ENCODE results near the gene PPIB. TPM values are rescaled to one million over a fixed set of nuclear protein-coding genes. Genes with fewer than 3 reads are reported as not detected.
A peak's percentile ranks its signal among the peaks of the same experiment; 100 is the strongest.

PPIB gene
- polyA plus RNA-seq (2012; ENCODE audit: low read depth, missing spikeins) = 328 TPM

DNA sequence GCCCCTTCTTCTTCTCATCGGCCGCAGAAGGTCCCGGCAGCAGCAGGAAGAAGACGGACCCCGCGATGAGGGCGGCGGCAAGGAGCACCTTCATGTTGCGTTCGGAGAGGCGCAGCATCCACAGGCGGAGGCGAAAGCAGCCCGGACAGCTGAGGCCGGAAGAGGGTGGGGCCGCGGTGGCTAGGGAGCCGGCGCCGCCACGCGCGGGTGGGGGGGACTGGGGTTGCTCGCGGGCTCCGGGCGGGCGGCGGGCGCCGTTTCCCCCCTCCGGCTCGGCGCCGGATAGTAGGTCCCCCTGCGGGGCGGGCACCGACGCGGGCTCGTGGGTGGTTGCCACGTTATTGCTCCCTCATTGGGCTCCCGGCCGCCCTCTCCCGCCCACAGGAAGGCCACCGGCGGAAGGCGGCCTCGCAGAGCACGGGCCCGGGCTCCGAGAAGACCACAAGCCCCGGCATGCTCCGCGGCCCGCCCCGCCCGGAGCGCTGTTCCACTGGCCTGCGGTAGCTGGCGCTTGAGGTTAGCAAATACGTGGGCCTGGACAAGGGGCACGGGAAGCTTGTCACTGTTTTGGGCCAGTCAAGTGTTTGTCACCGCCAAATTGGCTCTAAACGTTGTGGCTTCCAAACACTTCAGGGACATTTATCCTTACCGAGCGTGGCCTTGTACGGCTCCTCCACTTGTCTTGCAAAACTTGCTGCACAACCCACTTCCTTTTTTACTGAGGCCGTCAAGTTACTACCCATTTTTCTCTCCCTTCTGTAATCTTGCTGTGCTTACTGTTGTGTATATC, at the start of gene PPIB:
TSS of gene PPIB (minus strand) at position 154 of the 790 bp plus-strand sequence. CDS start at position 118, 36 bp downstream.
- TF ChIP-seq SPI1 (IDR thresholded peaks at IDR 0.05; ENCODE audit: low read depth, low read length) (peak; percentile 94), POLR2A (IDR thresholded peaks at IDR 0.05; ENCODE audit: low read depth, low read length) (peak; percentile 92), TAF1 (IDR thresholded peaks at IDR 0.05; ENCODE audit: low read depth, low read length) (peak; percentile 95), POU2F2 (IDR thresholded peaks at IDR 0.05; ENCODE audit: low read depth, low read length) (peak; percentile 84), PAX5 (IDR thresholded peaks at IDR 0.05; ENCODE audit: insufficient read depth, low read length, severe bottlenecking) (no peak), POLR2AphosphoS5 (IDR thresholded peaks at IDR 0.05; ENCODE audit: low read depth, low read length) (peak; percentile 97)
- DNase-seq (ENCODE audit: insufficient read length, low spot score) (peak; percentile 95), FAIRE-seq (peak; percentile 91)

DNA sequence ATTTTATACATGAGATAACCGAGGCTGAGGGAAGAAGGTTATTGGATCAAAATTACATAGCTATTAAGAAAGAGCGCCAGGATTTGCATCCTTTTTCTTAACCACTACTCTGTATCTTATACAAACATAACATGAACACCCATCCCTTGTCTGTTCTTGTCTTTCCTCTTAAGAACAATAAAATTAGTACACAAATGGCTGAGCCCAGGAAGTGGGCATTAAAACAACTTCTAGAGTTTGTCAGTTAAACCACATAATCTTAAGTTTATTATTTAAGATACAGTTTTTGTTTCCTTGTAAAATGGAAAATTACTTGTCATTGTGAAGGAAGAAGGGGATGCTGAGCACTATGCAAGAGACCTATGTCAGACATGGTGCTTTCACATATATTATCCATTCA, 48.9 kb upstream of the PPIB start:
- TF ChIP-seq POU2F2 (IDR thresholded peaks at IDR 0.05; ENCODE audit: low read depth, low read length) = no peak
- TF ChIP-seq SPI1 (IDR thresholded peaks at IDR 0.05; ENCODE audit: low read depth, low read length) = no peak
- no peak for TF ChIP-seq PAX5 (IDR thresholded peaks at IDR 0.05; ENCODE audit: insufficient read depth, low read length, severe bottlenecking)
- TF ChIP-seq POLR2A (IDR thresholded peaks at IDR 0.05; ENCODE audit: low read depth, low read length) = no peak
- no peak for TF ChIP-seq POLR2AphosphoS5 (IDR thresholded peaks at IDR 0.05; ENCODE audit: low read depth, low read length)
- no peak for TF ChIP-seq TAF1 (IDR thresholded peaks at IDR 0.05; ENCODE audit: low read depth, low read length)
- FAIRE-seq = no peak
- no peak for DNase-seq (ENCODE audit: insufficient read length, low spot score)

DNA sequence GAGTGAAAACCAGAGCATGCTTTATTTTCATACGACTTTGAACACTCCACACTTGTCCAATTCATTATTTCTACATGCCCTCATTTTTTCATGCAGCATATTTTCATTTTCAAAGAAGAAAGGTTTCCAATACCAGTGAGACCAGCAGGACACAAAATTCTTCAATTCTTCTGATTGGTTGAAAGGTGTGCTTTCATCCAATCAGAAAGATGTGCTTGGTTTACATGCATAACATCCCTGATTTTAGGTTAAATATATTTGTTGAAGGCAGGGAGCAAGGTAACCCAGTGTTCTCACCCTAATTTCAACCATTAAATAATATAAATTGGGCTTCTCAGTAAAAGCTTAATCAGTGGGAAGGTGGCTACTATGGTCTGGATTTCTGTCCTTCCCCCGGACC, 47.5 kb upstream of the PPIB start:
- TF ChIP-seq POLR2AphosphoS5 (IDR thresholded peaks at IDR 0.05; ENCODE audit: low read depth, low read length) (no peak), POLR2A (IDR thresholded peaks at IDR 0.05; ENCODE audit: low read depth, low read length) (no peak), POU2F2 (IDR thresholded peaks at IDR 0.05; ENCODE audit: low read depth, low read length) (no peak), SPI1 (IDR thresholded peaks at IDR 0.05; ENCODE audit: low read depth, low read length) (no peak), PAX5 (IDR thresholded peaks at IDR 0.05; ENCODE audit: insufficient read depth, low read length, severe bottlenecking) (no peak), TAF1 (IDR thresholded peaks at IDR 0.05; ENCODE audit: low read depth, low read length) (no peak)
- no peak for FAIRE-seq
- no peak for DNase-seq (ENCODE audit: insufficient read length, low spot score)

- TF ChIP-seq SPI1 (IDR thresholded peaks at IDR 0.05; ENCODE audit: low read depth, low read length) = no peak
- TF ChIP-seq POLR2AphosphoS5 (IDR thresholded peaks at IDR 0.05; ENCODE audit: low read depth, low read length) = no peak
- TF ChIP-seq POU2F2 (IDR thresholded peaks at IDR 0.05; ENCODE audit: low read depth, low read length) = no peak
- TF ChIP-seq PAX5 (IDR thresholded peaks at IDR 0.05; ENCODE audit: insufficient read depth, low read length, severe bottlenecking) = no peak
- no peak for TF ChIP-seq TAF1 (IDR thresholded peaks at IDR 0.05; ENCODE audit: low read depth, low read length)
- no peak for TF ChIP-seq POLR2A (IDR thresholded peaks at IDR 0.05; ENCODE audit: low read depth, low read length)
- DNase-seq (ENCODE audit: insufficient read length, low spot score) (no peak), FAIRE-seq (peak; percentile 48)
Observed at GRCh38 chr15:64209680-64210334, 47.0 kb upstream of the PPIB start.

DNA sequence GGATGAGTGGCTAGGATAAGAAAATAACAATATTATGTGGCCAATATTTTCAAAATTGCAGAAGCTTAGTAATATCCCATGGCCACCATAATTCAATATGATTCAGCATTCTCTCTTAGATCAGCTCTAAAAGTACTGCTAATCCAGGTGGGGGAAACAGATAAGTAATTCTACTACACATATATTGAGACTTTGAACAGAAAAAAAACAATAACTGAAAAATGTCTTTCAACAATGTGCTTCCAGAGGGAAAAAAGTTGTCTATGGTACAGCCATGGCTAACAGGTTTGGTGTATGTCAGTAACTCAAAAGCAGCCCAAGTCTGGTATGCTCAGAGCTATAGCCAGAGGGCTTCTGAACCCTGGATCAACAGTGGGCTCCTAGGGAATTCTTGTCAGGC, 42.4 kb upstream of the PPIB start:
- DNase-seq (ENCODE audit: insufficient read length, low spot score) = no peak
- FAIRE-seq = no peak
- TF ChIP-seq POU2F2 (IDR thresholded peaks at IDR 0.05; ENCODE audit: low read depth, low read length) (no peak), POLR2AphosphoS5 (IDR thresholded peaks at IDR 0.05; ENCODE audit: low read depth, low read length) (no peak), PAX5 (IDR thresholded peaks at IDR 0.05; ENCODE audit: insufficient read depth, low read length, severe bottlenecking) (no peak), SPI1 (IDR thresholded peaks at IDR 0.05; ENCODE audit: low read depth, low read length) (no peak), POLR2A (IDR thresholded peaks at IDR 0.05; ENCODE audit: low read depth, low read length) (no peak), TAF1 (IDR thresholded peaks at IDR 0.05; ENCODE audit: low read depth, low read length) (no peak)

- no peak for DNase-seq (ENCODE audit: insufficient read length, low spot score)
- TF ChIP-seq POLR2A (IDR thresholded peaks at IDR 0.05; ENCODE audit: low read depth, low read length) (no peak), SPI1 (IDR thresholded peaks at IDR 0.05; ENCODE audit: low read depth, low read length) (no peak), PAX5 (IDR thresholded peaks at IDR 0.05; ENCODE audit: insufficient read depth, low read length, severe bottlenecking) (no peak), POU2F2 (IDR thresholded peaks at IDR 0.05; ENCODE audit: low read depth, low read length) (no peak), TAF1 (IDR thresholded peaks at IDR 0.05; ENCODE audit: low read depth, low read length) (no peak), POLR2AphosphoS5 (IDR thresholded peaks at IDR 0.05; ENCODE audit: low read depth, low read length) (no peak)
Observed at GRCh38 chr15:64197425-64197824, 34.6 kb upstream of the PPIB start.

GRCh38 chr15:64193971-64194370, 31.1 kb upstream of the PPIB start:
- no peak for TF ChIP-seq SPI1 (IDR thresholded peaks at IDR 0.05; ENCODE audit: low read depth, low read length)
- DNase-seq (ENCODE audit: insufficient read length, low spot score) = no peak
- FAIRE-seq = no peak

More at GRCh38 chr15:64197425-64197824, 34.6 kb upstream of the PPIB start:
- FAIRE-seq = no peak

DNA sequence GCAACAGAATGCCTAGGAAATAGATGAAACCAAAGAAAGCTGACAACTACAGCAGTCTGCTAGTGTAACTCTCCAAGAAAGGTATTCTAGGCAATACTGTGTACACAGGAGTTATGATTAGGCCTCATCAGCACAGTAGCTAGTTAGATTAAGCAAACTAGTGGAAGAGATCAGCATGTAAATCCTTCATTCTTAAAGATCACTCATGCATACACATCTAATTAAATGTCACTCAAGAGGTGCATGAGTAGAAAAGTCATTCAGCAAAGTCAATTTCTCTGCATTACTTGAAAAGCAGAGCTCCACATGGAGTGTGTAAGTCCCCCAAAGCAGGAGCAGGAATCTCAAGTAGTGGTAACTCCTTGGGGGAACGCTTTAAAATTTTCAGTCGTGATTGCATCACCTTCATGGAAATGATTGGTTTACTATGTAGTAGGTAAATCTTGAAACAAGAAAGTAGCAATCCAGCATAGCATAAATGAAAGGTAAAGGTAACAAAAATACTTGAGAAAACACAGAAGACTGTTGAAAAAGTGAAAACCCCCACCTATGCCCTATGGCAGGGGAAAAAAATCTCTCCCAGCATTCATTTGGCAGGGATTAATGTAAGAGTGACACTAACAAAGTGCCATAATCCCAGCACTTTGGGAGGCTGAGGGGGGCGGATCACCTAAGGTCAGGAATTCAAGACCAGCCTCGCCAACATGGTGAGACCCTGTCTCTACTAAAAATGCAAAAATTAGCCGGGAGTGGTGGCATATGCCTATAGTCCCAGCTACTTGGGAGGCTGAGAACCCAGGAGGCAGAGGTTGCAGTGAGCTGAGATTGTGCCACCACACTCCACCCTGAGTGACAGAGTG, 29.4 kb upstream of the PPIB start:
- TF ChIP-seq TAF1 (IDR thresholded peaks at IDR 0.05; ENCODE audit: low read depth, low read length) (no peak), POU2F2 (IDR thresholded peaks at IDR 0.05; ENCODE audit: low read depth, low read length) (no peak), SPI1 (IDR thresholded peaks at IDR 0.05; ENCODE audit: low read depth, low read length) (no peak), POLR2AphosphoS5 (IDR thresholded peaks at IDR 0.05; ENCODE audit: low read depth, low read length) (no peak), POLR2A (IDR thresholded peaks at IDR 0.05; ENCODE audit: low read depth, low read length) (no peak), PAX5 (IDR thresholded peaks at IDR 0.05; ENCODE audit: insufficient read depth, low read length, severe bottlenecking) (no peak)
- FAIRE-seq = peak; percentile 64

More for the DNA sequence above, 29.4 kb upstream of the PPIB start:
- no peak for DNase-seq (ENCODE audit: insufficient read length, low spot score)

Data from GM12891 (cell line).